ENCODE data around the gene PRELID2.

PRELID2 gene

DNA sequence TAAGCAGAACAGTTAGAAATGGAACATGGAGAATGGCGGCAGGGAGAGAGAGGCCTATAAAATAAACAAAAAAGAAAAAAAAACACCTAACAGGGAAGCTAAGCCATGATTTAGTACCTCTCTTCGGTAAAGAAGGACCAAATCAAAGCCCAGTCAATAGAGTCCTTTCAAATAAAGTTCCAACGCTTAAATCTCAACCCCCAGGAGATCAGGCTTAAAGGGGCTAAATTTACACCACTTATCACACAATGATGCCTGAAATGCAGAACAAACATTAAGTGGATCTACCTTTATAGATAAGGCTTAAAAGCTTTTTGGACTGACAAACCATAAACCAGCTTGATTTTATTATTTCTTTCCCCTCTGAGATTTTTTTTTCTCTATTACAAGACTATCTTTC is 66.3 kb downstream of the PRELID2 start:
- Histone ChIP-seq H3K9ac (ENCODE audit: low read depth, low read length, poor library complexity, severe bottlenecking) (no peak overlapping the region), H3K4me2 (ENCODE audit: low read depth, low read length, poor library complexity, severe bottlenecking) (no peak overlapping the region), H2AFZ (ENCODE audit: low read length) (no peak overlapping the region), H3K79me2 (ENCODE audit: insufficient read depth, low read length) (no peaks in the 10 kb centered on the region), H3K36me3 (ENCODE audit: insufficient read depth, low read length) (peaks cover 22% of the 10 kb centered on the region; the same call in 1 of the 2 replicates), H3K27me3 (ENCODE audit: insufficient read depth, low read length, poor library complexity, severe bottlenecking) (no peaks in the 10 kb centered on the region), H3F3A (ENCODE audit: low read depth) (no peaks in the 10 kb centered on the region), H3K4me3 (ENCODE audit: low read length, poor library complexity, severe bottlenecking) (no peak overlapping the region), H3K9me3 (ENCODE audit: insufficient read depth, low read depth, low read length) (no peaks in the 10 kb centered on the region), H4K20me1 (ENCODE audit: insufficient read depth, low read length, poor library complexity, severe bottlenecking) (no peaks in the 10 kb centered on the region), H3K9me2 (replicated peaks; ENCODE audit: low read depth, low read length) (no peaks in the 10 kb centered on the region), H3K4me1 (ENCODE audit: insufficient read depth, low read length, poor library complexity, severe bottlenecking) (no peaks in the 10 kb centered on the region)
- TF ChIP-seq EZH2phosphoT487 (IDR thresholded peaks at IDR 0.05; ENCODE audit: borderline replicate concordance) (no peak), CTCF (conservative IDR thresholded peaks at IDR 0.05; ENCODE audit: low read length) (no peak)

DNA sequence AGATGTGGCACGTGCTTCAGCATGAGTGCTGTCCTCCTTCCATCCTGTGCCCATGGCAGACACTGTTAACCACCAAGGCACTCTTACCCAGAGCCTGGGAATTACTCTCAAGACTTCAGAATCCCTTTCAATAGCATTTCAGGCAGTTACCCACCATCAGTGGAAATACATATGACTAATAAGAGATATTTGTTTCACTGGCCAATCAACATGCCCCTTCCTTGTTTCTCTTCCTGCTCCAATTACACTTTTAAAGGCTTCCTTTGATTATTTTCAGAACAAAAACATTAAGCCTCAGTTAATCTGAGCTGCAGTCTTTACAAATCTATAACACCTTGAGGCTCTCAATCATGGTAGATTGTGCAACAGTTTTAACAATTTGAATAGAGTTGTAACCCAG is 70.8 kb downstream of the PRELID2 start:
- Histone ChIP-seq H3K9me2 (replicated peaks; ENCODE audit: low read depth, low read length) (no peaks in the 10 kb centered on the region), H4K20me1 (ENCODE audit: insufficient read depth, low read length, poor library complexity, severe bottlenecking) (no peaks in the 10 kb centered on the region), H3K4me3 (ENCODE audit: low read length, poor library complexity, severe bottlenecking) (no peak overlapping the region), H3K9me3 (ENCODE audit: insufficient read depth, low read depth, low read length) (no peaks in the 10 kb centered on the region), H3K27me3 (ENCODE audit: insufficient read depth, low read length, poor library complexity, severe bottlenecking) (no peaks in the 10 kb centered on the region), H3K4me1 (ENCODE audit: insufficient read depth, low read length, poor library complexity, severe bottlenecking) (peaks cover 5% of the 10 kb centered on the region), H3K36me3 (ENCODE audit: insufficient read depth, low read length) (peaks cover 37% of the 10 kb centered on the region; the same call in 1 of the 2 replicates), H2AFZ (ENCODE audit: low read length) (no peak overlapping the region), H3F3A (ENCODE audit: low read depth) (no peaks in the 10 kb centered on the region), H3K79me2 (ENCODE audit: insufficient read depth, low read length) (no peaks in the 10 kb centered on the region), H3K4me2 (ENCODE audit: low read depth, low read length, poor library complexity, severe bottlenecking) (no peak overlapping the region), H3K9ac (ENCODE audit: low read depth, low read length, poor library complexity, severe bottlenecking) (no peak overlapping the region)
- TF ChIP-seq EZH2phosphoT487 (IDR thresholded peaks at IDR 0.05; ENCODE audit: borderline replicate concordance), result no peak
- TF ChIP-seq CTCF (conservative IDR thresholded peaks at IDR 0.05; ENCODE audit: low read length), result no peak

- Histone ChIP-seq H2AFZ (ENCODE audit: low read length) (no peak overlapping the region), H3K79me2 (ENCODE audit: insufficient read depth, low read length) (no peaks in the 10 kb centered on the region), H3K9me3 (ENCODE audit: insufficient read depth, low read depth, low read length) (no peaks in the 10 kb centered on the region), H3K27me3 (ENCODE audit: insufficient read depth, low read length, poor library complexity, severe bottlenecking) (no peaks in the 10 kb centered on the region), H3K4me2 (ENCODE audit: low read depth, low read length, poor library complexity, severe bottlenecking) (no peak overlapping the region), H3K9ac (ENCODE audit: low read depth, low read length, poor library complexity, severe bottlenecking) (no peak overlapping the region), H3K9me2 (replicated peaks; ENCODE audit: low read depth, low read length) (no peaks in the 10 kb centered on the region), H3K4me3 (ENCODE audit: low read length, poor library complexity, severe bottlenecking) (no peak overlapping the region), H3K36me3 (ENCODE audit: insufficient read depth, low read length) (peaks cover 37% of the 10 kb centered on the region; the same call in 1 of the 2 replicates), H3F3A (ENCODE audit: low read depth) (no peaks in the 10 kb centered on the region), H4K20me1 (ENCODE audit: insufficient read depth, low read length, poor library complexity, severe bottlenecking) (no peaks in the 10 kb centered on the region), H3K4me1 (ENCODE audit: insufficient read depth, low read length, poor library complexity, severe bottlenecking) (peaks cover 5% of the 10 kb centered on the region)
- TF ChIP-seq CTCF (conservative IDR thresholded peaks at IDR 0.05; ENCODE audit: low read length) (no peak), EZH2phosphoT487 (IDR thresholded peaks at IDR 0.05; ENCODE audit: borderline replicate concordance) (no peak)
Measured at GRCh38 chr5:145762833-145763232, 72.3 kb downstream of the PRELID2 start.
